HG03432 (cell line): Measurements from ENCODE around the gene ISLR.

Source experiments
- ATAC-seq: cut with Tn5 transposase; IDR thresholded peaks from one replicate; pipeline ENCODE4 v1.9.1; 2021; ENCODE audit warnings: mild to moderate bottlenecking, moderate library complexity; ENCODE audit not compliant: unreplicated experiment

ISLR gene

GRCh38 chr15:74192751-74193150 is 19.2 kb downstream of the ISLR start:
- ATAC-seq = no peak

- ATAC-seq = peak; percentile 42
These were observed 19.8 kb downstream of the ISLR start for GRCh38 chr15:74193299-74193718.

- ATAC-seq = no peak
These were observed 20.4 kb downstream of the ISLR start for GRCh38 chr15:74193905-74194304.

GRCh38 chr15:74194572-74195559 is 21.4 kb downstream of the ISLR start:
- ATAC-seq = no peak

- ATAC-seq = no peak
These were observed 22.7 kb downstream of the ISLR start for GRCh38 chr15:74196175-74196574.

- no peak for ATAC-seq
These were observed 23.9 kb downstream of the ISLR start for GRCh38 chr15:74197176-74197965.

- ATAC-seq = no peak
These were observed 25.8 kb downstream of the ISLR start for GRCh38 chr15:74199297-74199652.

- no peak for ATAC-seq
These were observed 26.9 kb downstream of the ISLR start for GRCh38 chr15:74200412-74200815.

GRCh38 chr15:74200871-74201419 is 27.4 kb downstream of the ISLR start:
- ATAC-seq = no peak

DNA sequence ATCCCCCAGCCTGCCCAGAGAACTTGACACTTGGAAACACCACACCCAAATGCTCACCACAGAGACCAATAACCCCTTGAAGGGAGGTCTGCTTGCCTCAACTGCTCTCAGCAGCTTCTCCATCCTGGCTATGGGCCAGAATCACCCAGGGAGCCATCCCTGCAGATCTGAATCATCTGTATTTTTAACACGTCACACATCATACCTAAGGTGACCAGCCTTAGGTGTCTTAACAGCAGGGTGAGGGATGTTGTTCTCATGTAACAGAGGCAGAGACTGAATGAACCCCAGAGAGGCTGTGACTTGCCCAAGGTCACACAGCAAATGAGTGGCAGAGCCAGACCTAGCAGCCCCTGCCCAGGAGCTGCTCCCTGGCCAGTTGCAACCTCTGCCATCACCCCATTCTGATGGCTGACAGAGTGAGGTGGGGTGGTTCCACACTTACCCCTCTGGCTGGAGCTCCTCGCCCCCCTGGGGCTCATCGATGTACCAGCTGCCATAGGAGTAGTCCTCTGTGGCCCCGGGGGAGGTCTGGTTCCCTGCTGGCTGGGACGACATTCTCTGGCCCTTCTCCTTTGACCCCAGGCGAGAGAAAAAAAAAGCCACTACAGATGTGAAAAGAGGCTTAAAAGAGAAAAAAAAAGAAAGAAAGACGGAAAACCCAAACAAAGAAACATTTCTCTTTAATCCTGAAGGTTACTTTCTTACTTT is 28.4 kb downstream of the ISLR start:
- ATAC-seq = no peak

- no peak for ATAC-seq
These were observed 29.2 kb downstream of the ISLR start, which contains the start of gene STRA6 for GRCh38 chr15:74202452-74203401. Gene STRA6 (minus strand): TSS chr15:74202787. CDS start chr15:74202267, 520 bp downstream.

DNA sequence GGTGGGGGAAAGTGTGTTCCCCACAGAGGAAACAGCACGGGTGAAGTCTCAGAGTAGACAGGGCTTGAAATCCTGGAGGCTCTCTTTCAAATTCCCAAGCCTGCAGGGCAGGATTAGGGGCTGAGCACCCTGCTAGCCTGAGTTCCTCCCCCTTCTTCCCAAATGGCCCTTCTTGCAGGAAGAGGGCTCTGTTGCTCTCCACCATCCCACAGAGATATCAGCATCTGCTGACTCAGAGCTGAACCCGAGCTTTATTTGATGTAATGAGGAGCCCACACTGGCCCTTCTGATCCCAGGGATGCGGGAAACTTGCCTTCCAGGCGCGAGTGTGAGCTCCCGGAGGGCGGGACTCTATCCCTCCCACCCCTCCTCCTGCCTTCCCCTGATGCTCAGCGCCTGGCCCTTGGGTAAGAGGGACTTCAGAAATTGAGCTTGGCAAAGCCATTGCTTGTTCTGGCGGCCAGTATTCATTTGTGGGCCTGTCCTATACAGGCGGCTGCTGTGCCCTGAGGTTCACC is 30.5 kb downstream of the ISLR start:
- ATAC-seq = no peak

DNA sequence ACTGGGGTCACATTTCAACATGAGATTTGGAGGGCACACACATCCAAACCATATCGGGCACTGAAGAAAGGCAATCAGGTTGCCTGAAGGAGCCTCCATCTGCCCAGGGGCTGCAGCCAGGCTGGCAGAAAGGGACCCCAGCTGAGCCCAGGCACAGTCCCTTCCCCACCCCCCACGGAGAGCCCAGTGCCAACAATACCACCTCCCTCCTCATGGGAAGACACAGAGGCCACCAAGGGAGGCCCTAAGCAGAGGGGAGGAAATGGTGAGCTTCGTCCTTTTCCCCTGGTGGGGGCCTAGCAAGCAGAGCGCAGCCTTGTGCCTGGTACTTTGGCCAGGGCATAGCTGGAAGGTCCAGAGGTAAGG is 32.1 kb downstream of the ISLR start:
- ATAC-seq = no peak

DNA sequence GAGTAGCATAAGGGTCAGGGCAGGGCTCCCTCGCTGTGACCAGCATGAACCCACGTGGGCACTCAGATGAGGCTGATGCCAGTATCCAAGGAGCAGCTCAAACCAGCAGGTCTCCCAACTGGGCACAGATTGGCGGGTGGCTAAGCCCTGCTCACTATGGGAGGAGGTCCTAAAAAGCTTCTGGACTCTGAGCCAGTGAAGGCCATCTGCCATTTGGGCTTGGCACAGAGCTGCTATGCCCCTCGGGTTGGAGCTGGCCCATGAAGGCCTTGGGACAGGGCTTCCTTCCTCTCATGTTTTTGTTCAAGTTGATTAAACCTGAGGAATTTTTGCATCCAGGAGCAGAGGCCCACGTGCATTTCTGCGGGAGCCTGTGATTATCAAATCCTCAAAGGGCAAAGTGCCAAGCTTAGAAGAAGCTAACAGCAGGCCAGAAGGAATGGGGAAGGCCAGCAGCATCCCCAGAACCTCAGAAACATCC is 33.3 kb downstream of the ISLR start:
- ATAC-seq = no peak

- no peak for ATAC-seq
These were observed 34.3 kb downstream of the ISLR start for GRCh38 chr15:74207652-74208440.

DNA sequence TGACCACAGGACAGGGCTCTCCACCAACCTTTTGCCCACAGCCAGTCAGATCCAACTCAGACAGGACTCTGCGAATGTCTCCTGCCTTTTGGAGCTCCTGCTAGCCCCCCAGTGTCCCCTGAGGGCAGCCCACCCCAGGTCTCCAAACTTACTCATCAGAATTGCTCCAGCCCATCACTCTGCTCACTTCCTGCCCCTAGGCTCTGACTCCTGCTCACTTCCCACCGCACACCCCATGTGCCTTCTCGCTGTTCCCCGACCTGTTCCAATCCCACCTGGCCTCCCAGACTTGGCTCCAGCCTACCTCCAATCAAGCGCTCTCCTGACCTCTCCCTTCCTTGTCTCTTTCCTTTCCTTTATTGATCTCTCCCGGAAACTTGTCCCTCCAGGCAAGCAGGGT is 35.0 kb downstream of the ISLR start:
- no peak for ATAC-seq

DNA sequence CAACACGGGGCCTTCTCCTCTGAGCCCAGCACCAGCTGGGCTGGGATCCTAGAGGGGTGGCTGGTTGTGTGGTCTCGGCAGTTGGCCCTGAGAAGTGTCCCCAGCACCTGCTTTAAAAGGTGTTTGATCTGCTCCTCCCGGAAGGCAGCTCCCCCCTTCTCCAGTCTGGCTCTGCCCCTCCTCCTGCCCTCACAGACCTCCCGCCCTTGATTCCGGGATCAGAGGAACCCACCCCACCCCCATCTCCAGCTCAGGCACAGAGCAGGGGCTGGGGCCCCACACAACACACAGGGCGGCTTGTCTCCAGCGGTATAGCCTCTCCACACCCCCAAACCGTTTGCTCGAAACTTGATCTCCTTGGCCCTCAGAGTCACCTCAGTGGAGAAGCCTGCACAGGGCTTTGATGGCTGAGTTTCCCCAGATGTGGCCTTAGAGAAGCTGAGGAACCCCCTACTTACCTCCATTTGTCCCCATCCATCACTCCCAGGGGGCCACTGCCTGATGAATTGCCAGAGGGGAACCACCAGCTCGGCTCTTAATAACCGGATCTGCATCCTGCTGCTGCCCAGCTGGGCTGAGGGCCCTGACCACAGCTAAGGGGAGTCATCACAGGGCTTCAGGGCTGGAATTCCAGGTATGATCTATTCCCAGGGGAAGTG is 35.5 kb downstream of the ISLR start:
- ATAC-seq = no peak

DNA sequence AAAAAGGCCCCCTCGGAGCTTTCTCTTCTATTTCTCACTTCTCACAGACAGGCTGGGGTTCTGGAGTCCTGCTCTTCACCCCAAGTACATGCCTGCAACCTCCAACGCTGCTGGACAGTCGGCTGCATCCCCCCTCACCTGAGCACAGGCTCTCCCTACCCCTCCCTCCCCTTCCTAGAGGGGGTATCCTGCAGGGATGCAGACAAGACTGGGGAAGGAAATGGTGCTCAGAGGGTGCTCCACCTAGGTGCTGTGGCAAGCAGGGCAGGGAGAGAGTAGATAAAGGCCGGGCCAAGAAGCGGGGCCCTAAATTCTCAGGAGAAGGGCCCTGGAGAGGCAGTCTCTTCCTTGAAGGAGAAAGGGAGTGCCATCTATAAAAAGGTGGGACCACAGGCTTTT is 36.0 kb downstream of the ISLR start:
- no peak for ATAC-seq
